ENCODE data around the gene TMIE. TPM values are rescaled to one million over a fixed set of nuclear protein-coding genes. Genes with fewer than 3 reads are reported as not detected.
"Not testable (repeated sequence)": the region's sequence is repeated elsewhere in the genome, so short reads cannot be mapped to it uniquely, and the experiment has no call there.

The TMIE gene
- total and polyA plus RNA-seq, 12 donors, result 0.30 to 21.4 (median 2.0) TPM

DNA sequence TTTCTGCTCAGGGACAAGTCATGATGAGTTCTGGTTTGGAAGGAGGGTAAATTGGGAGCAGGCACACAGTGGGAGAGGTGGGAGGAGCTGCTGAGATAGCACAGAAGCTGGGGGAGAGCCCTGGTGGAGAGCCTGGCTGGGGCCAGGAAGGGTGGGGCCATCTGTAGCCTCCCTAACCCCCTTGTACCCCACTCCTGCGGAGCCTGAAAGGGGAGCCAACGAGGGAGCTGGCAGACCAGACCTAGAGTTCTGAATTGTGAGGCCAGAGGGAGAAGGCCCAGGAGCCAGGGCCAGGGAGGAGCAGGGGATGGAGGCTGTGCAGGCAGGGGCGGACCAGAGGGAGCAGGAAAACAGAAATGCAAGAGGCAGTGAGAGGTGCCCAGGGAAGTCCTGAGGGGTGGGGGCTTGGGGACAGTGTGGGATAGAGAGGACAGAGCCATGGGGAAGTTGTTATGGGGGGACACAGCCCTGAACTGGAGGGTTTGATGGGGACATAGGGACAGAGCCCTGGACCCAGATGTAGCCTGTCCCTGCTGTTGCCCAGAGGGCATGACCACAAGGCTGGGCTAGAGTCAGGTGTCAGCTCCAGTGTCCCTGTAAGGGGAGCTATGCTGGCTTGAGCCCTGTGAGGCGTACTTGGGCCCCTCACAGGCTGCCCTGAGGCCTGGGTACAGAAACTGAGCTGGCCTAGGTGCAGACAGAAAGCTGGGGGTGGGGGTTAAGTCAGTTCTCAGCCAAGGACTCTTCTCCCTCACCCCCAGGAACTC, 1.2 kb downstream of the TMIE start:
- Histone ChIP-seq H3K4me1 (replicated peaks in 1 of 2) (peaks cover 4 to 25% of the 10 kb centered on the region in 2 donors), H3K36me3 (replicated peaks in 1 of 2) (no peaks in the 10 kb centered on the region), H3K27ac (peak overlapping the region in 1 of 5 donors; percentile 85), H3K9me3 (replicated peaks in 1 of 3) (no peaks in the 10 kb centered on the region), H3K27me3 (no peaks in the 10 kb centered on the region), H3K4me3 (no peak overlapping the region)
- TF ChIP-seq, protein P1, sequence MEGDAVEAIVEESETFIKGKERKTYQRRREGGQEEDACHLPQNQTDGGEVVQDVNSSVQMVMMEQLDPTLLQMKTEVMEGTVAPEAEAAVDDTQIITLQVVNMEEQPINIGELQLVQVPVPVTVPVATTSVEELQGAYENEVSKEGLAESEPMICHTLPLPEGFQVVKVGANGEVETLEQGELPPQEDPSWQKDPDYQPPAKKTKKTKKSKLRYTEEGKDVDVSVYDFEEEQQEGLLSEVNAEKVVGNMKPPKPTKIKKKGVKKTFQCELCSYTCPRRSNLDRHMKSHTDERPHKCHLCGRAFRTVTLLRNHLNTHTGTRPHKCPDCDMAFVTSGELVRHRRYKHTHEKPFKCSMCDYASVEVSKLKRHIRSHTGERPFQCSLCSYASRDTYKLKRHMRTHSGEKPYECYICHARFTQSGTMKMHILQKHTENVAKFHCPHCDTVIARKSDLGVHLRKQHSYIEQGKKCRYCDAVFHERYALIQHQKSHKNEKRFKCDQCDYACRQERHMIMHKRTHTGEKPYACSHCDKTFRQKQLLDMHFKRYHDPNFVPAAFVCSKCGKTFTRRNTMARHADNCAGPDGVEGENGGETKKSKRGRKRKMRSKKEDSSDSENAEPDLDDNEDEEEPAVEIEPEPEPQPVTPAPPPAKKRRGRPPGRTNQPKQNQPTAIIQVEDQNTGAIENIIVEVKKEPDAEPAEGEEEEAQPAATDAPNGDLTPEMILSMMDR (IDR thresholded peaks at IDR 0.05), result no peak
- TF ChIP-seq POLR2A (IDR thresholded peaks at IDR 0.05), result no peak
- no peak for DNase-seq
- intact Hi-C loops (cut with DNase I), result loop anchor here (5.0 to 10.0 kb wide), 4 partner anchors 162 to 302 kb away; partner anchors contain the start of gene MYL3 (in 2 of the 2)
- 69 to 94% (median 85%) methylated on average over 4 of the region's 4 CpGs for WGBS, 4 donors

DNA sequence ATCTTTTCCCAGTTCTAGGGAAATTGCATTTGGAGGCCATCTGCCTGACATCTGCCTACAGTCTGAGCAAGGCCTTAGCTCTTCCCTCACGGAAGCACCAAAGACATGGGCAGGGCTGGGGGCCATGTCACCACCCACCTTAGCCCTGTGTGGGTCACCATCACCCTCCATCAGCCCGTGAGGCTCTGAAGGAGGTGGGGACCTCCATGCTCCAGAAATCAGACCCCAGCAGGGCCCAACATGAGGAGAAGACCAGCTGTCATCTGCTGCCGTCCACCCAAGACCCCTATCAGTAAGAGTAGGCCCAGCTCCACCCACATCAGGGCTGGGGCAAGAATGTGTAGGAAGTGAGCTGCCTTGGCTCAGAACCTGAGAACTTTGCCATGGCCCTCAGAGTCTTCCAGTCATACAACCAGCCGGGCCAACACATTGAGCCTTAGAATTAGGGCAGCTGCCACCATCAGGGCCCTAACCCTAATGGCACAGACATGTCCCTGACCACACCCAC, 1.9 kb downstream of the TMIE start:
- H3K27me3 ChIP-seq, result no peaks in the 10 kb centered on the region
- peak overlapping the region in 1 of 5 donors; percentile 85 for H3K27ac ChIP-seq
- no peaks in the 10 kb centered on the region for H3K36me3 ChIP-seq (replicated peaks in 1 of 2)
- H3K4me3 ChIP-seq, result no peak overlapping the region
- no peak for DNase-seq
- 84 to 100% (median 95%) methylated on average over 3 to 4 of the region's 4 CpGs for WGBS, 4 donors
- peaks cover 4 to 25% of the 10 kb centered on the region in 2 donors for H3K4me1 ChIP-seq (replicated peaks in 1 of 2)
- no peak for TF ChIP-seq POLR2A (IDR thresholded peaks at IDR 0.05)
- TF ChIP-seq, protein P1 (IDR thresholded peaks at IDR 0.05), result no peak
- no peaks in the 10 kb centered on the region for H3K9me3 ChIP-seq (replicated peaks in 1 of 3)
- intact Hi-C loops (cut with DNase I), result loop anchor here (5.0 to 10.0 kb wide), 4 partner anchors 162 to 302 kb away; partner anchors contain the start of gene MYL3 (in 2 of the 2)

DNA sequence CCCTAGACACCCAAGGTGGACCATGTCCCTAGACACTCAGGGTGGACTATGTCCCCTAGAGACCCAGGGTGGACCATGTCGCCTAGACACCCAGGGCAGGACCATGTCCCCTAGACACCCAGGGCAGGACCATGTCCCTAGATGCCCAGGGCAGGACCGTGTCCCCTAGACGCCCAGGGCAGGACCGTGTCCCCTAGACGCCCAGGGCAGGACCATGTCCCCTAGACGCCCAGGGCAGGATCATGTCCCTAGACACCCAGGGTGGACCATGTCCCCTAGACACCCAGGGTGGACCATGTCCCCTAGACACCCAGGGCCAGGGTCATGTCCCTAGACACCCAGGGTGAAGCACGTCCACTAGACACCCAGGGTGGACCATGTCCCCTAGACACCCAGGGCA, 3.2 kb downstream of the TMIE start:
- intact Hi-C loops (cut with DNase I), result loop anchor here (2.0 to 10.0 kb wide), 5 partner anchors 160 to 300 kb away; partner anchors contain the start of gene MYL3 (in 2 of the 2)
- not testable (repeated sequence) for H3K4me3 ChIP-seq; H3K36me3 ChIP-seq (replicated peaks in 1 of 2); H3K27ac ChIP-seq; H3K27me3 ChIP-seq; H3K9me3 ChIP-seq (replicated peaks in 1 of 3)
- DNase-seq, result peak in 1 of 7 donors; percentile 5
- H3K4me1 ChIP-seq (replicated peaks in 1 of 2), result peaks cover 4 to 22% of the 10 kb centered on the region in 2 donors
- 34 to 80% (median 41%) methylated on average over 1 to 7 of the region's 7 CpGs for WGBS, 4 donors

DNA sequence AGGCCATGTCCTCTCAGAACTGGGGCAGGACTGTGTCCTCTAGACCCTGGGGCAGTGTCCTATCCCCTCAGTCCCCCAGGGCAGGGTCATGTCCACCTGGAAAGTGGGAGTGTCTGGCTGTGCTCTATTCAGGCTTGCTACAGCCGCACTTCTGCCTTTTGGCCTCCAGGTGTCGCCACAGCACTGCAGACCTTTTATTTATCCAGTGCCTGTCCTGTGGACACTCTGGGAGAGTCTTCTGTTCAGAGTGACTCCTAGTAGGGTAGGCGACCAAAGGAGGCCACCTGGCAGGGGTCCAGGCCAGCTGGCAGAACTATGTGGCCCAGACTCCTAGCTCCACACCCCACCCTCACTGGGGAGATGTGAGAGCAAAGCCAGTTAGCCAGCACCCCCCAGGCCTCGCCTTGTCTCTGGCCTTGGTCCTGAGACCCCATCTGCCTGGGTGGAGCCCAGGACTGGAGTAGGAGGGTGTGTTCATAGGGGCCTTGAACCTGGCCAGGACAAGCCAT, 3.9 kb downstream of the TMIE start:
- Histone ChIP-seq H3K27ac (no peak overlapping the region), H3K4me1 (replicated peaks in 1 of 2) (peaks cover 3 to 15% of the 10 kb centered on the region in 2 donors), H3K27me3 (no peaks in the 10 kb centered on the region), H3K36me3 (replicated peaks in 1 of 2) (no peaks in the 10 kb centered on the region), H3K4me3 (no peak overlapping the region), H3K9me3 (replicated peaks in 1 of 3) (no peaks in the 10 kb centered on the region)
- peak; percentile 70 to 94 (median 83) for DNase-seq
- WGBS, 4 donors, result 0 to 25% (median 22%) methylated on average over 2 to 4 of the region's 4 CpGs
- intact Hi-C loops (cut with DNase I), result loop anchor here (2.0 to 10.0 kb wide), 5 partner anchors 160 to 300 kb away; partner anchors contain the start of gene MYL3 (in 2 of the 2)
- TF ChIP-seq, protein P1 (IDR thresholded peaks at IDR 0.05), result peak; percentile 85 to 98 (median 95)
- TF ChIP-seq POLR2A (IDR thresholded peaks at IDR 0.05), result no peak

Measured in adrenal gland (tissue), 12 donors.